ENCODE measurements around the gene C5. TPM values are rescaled to one million over a fixed set of nuclear protein-coding genes. Genes with fewer than 3 reads are reported as not detected.

Gene C5
- total RNA-seq, 1 donor from 2014 or later, result 1.0 TPM

- Mint-ChIP-seq H3K36me3 (ENCODE audit: unreplicated experiment) (no peaks in the 10 kb centered on the region), H3K27me3 (ENCODE audit: unreplicated experiment) (peaks cover 2% of the 10 kb centered on the region), H3K4me3 (ENCODE audit: unreplicated experiment) (no peak overlapping the region), H3K9me3 (ENCODE audit: unreplicated experiment) (peaks cover 1% of the 10 kb centered on the region), H3K4me1 (ENCODE audit: low read depth, unreplicated experiment) (peaks cover 16% of the 10 kb centered on the region), H3K27ac (ENCODE audit: unreplicated experiment) (no peak overlapping the region)
- DNase-seq, result no peak
- no peak for TF ChIP-seq CTCF (IDR thresholded peaks at IDR 0.05; ENCODE audit: partially characterized antibody, unreplicated experiment)
Measured at GRCh38 chr9:120921661-120922181, 128.4 kb downstream of the C5 start.

- H3K9me3 Mint-ChIP-seq (ENCODE audit: unreplicated experiment), result peaks cover 1% of the 10 kb centered on the region
- no peak for TF ChIP-seq CTCF (IDR thresholded peaks at IDR 0.05; ENCODE audit: partially characterized antibody, unreplicated experiment)
- no peaks in the 10 kb centered on the region for H3K27me3 Mint-ChIP-seq (ENCODE audit: unreplicated experiment)
- DNase-seq, result no peak
- H3K36me3 Mint-ChIP-seq (ENCODE audit: unreplicated experiment), result no peaks in the 10 kb centered on the region
- H3K27ac Mint-ChIP-seq (ENCODE audit: unreplicated experiment), result no peak overlapping the region
- H3K4me3 Mint-ChIP-seq (ENCODE audit: unreplicated experiment), result no peak overlapping the region
- peaks cover 16% of the 10 kb centered on the region for H3K4me1 Mint-ChIP-seq (ENCODE audit: low read depth, unreplicated experiment)
Measured at GRCh38 chr9:120920806-120921178, 129.3 kb downstream of the C5 start.

- no peak for TF ChIP-seq CTCF (IDR thresholded peaks at IDR 0.05; ENCODE audit: partially characterized antibody, unreplicated experiment)
- no peak for DNase-seq
- no peak overlapping the region for H3K27ac Mint-ChIP-seq (ENCODE audit: unreplicated experiment)
- H3K4me3 Mint-ChIP-seq (ENCODE audit: unreplicated experiment), result no peak overlapping the region
- no peaks in the 10 kb centered on the region for H3K27me3 Mint-ChIP-seq (ENCODE audit: unreplicated experiment)
- peaks cover 16% of the 10 kb centered on the region for H3K4me1 Mint-ChIP-seq (ENCODE audit: low read depth, unreplicated experiment)
- peaks cover 1% of the 10 kb centered on the region for H3K9me3 Mint-ChIP-seq (ENCODE audit: unreplicated experiment)
- H3K36me3 Mint-ChIP-seq (ENCODE audit: unreplicated experiment), result no peaks in the 10 kb centered on the region
Measured at GRCh38 chr9:120919843-120920805, 130.0 kb downstream of the C5 start.

- Mint-ChIP-seq H3K4me1 (ENCODE audit: low read depth, unreplicated experiment) (peaks cover 16% of the 10 kb centered on the region), H3K4me3 (ENCODE audit: unreplicated experiment) (no peak overlapping the region), H3K9me3 (ENCODE audit: unreplicated experiment) (peaks cover 1% of the 10 kb centered on the region), H3K27ac (ENCODE audit: unreplicated experiment) (no peak overlapping the region), H3K36me3 (ENCODE audit: unreplicated experiment) (no peaks in the 10 kb centered on the region), H3K27me3 (ENCODE audit: unreplicated experiment) (no peaks in the 10 kb centered on the region)
- DNase-seq, result no peak
- TF ChIP-seq CTCF (IDR thresholded peaks at IDR 0.05; ENCODE audit: partially characterized antibody, unreplicated experiment), result no peak
Measured at GRCh38 chr9:120918931-120919842, 130.9 kb downstream of the C5 start.

Measured in glutamatergic neuron (in vitro differentiated cells).